Panc1 (cell line): ENCODE data around the gene MCF2L2.

Experiments
- POLR2AphosphoS5 ChIP-seq: IDR thresholded peaks from 2 replicates; pipeline ENCODE4 v1.6.1; 2012; ENCODE audit warnings: mild to moderate bottlenecking, low read depth, low read length, moderate library complexity
- TF ChIP-seq, protein P1 (sequence below): fragments of 450-650 bp; IDR thresholded peaks from 2 replicates; pipeline ENCODE4 v1.5.1; 2017; ENCODE audit warnings: mild to moderate bottlenecking

- TF ChIP-seq, protein P1, sequence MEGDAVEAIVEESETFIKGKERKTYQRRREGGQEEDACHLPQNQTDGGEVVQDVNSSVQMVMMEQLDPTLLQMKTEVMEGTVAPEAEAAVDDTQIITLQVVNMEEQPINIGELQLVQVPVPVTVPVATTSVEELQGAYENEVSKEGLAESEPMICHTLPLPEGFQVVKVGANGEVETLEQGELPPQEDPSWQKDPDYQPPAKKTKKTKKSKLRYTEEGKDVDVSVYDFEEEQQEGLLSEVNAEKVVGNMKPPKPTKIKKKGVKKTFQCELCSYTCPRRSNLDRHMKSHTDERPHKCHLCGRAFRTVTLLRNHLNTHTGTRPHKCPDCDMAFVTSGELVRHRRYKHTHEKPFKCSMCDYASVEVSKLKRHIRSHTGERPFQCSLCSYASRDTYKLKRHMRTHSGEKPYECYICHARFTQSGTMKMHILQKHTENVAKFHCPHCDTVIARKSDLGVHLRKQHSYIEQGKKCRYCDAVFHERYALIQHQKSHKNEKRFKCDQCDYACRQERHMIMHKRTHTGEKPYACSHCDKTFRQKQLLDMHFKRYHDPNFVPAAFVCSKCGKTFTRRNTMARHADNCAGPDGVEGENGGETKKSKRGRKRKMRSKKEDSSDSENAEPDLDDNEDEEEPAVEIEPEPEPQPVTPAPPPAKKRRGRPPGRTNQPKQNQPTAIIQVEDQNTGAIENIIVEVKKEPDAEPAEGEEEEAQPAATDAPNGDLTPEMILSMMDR = no peak
- no peak for TF ChIP-seq POLR2AphosphoS5
Observed at GRCh38 chr3:183218826-183219225, 209.6 kb downstream of the MCF2L2 start.
